ENCODE data around the gene ELMO2.
A peak's percentile ranks its signal among the peaks of the same experiment; 100 is the strongest.

ELMO2 gene

GRCh38 chr20:46406200-46406985, at the start of gene ELMO2:
Gene ELMO2, minus strand, starts transcription at chr20:46406615. Its CDS starts 12,133 bp downstream, at chr20:46394482.
- peak; percentile 94 to 96 for DNase-seq (ENCODE audit: low read depth in 2 of 2)

GRCh38 chr20:46455729-46456128, 49.3 kb upstream of the ELMO2 start:
- no peak for DNase-seq (ENCODE audit: low read depth in 2 of 2)

- no peak for DNase-seq (ENCODE audit: low read depth in 2 of 2)
Observed at GRCh38 chr20:46446851-46447250, 40.4 kb upstream of the ELMO2 start.

GRCh38 chr20:46439837-46440236, 33.4 kb upstream of the ELMO2 start:
- DNase-seq (ENCODE audit: low read depth in 2 of 2), result no peak

- no peak for DNase-seq (ENCODE audit: low read depth in 2 of 2)
Observed at GRCh38 chr20:46438156-46438750, 31.8 kb upstream of the ELMO2 start.

GRCh38 chr20:46435146-46435545, 28.7 kb upstream of the ELMO2 start:
- DNase-seq (ENCODE audit: low read depth in 2 of 2), result no peak

GRCh38 chr20:46434597-46434996, 28.2 kb upstream of the ELMO2 start:
- DNase-seq (ENCODE audit: low read depth in 2 of 2), result no peak

- DNase-seq (ENCODE audit: low read depth in 2 of 2), result no peak
Observed at GRCh38 chr20:46433051-46433450, 26.6 kb upstream of the ELMO2 start.

GRCh38 chr20:46430921-46431712, 24.7 kb upstream of the ELMO2 start:
- no peak for DNase-seq (ENCODE audit: low read depth in 2 of 2)

- DNase-seq (ENCODE audit: low read depth in 2 of 2), result no peak
Observed at GRCh38 chr20:46427384-46427783, 21.0 kb upstream of the ELMO2 start.

GRCh38 chr20:46423882-46424482, 17.6 kb upstream of the ELMO2 start:
- no peak for DNase-seq (ENCODE audit: low read depth in 2 of 2)

- no peak for DNase-seq (ENCODE audit: low read depth in 2 of 2)
Observed at GRCh38 chr20:46423342-46423741, 16.9 kb upstream of the ELMO2 start.

GRCh38 chr20:46420878-46421277, 14.5 kb upstream of the ELMO2 start:
- no peak for DNase-seq (ENCODE audit: low read depth in 2 of 2)

GRCh38 chr20:46419882-46420281, 13.5 kb upstream of the ELMO2 start:
- no peak for DNase-seq (ENCODE audit: low read depth in 2 of 2)

- DNase-seq (ENCODE audit: low read depth in 2 of 2), result no peak
Observed at GRCh38 chr20:46416839-46417238, 10.4 kb upstream of the ELMO2 start.

- DNase-seq (ENCODE audit: low read depth in 2 of 2), result no peak
Observed at GRCh38 chr20:46416421-46416820, 10.0 kb upstream of the ELMO2 start.

- no peak for DNase-seq (ENCODE audit: low read depth in 2 of 2)
Observed at GRCh38 chr20:46415773-46416172, 9.4 kb upstream of the ELMO2 start.

GRCh38 chr20:46414608-46415007, 8.2 kb upstream of the ELMO2 start:
- no peak for DNase-seq (ENCODE audit: low read depth in 2 of 2)

- no peak for DNase-seq (ENCODE audit: low read depth in 2 of 2)
Observed at GRCh38 chr20:46411637-46412036, 5.2 kb upstream of the ELMO2 start.

- no peak for DNase-seq (ENCODE audit: low read depth in 2 of 2)
Observed at GRCh38 chr20:46408281-46408731, 1.9 kb upstream of the ELMO2 start.

- DNase-seq (ENCODE audit: low read depth in 2 of 2), result no peak
Observed at GRCh38 chr20:46407671-46407996, 1.2 kb upstream of the ELMO2 start.

GRCh38 chr20:46406986-46407670, 713 bp upstream of the ELMO2 start:
- DNase-seq (ENCODE audit: low read depth in 2 of 2), result peak; percentile 71 to 84
